ENCODE measurements around the gene GAS2.

Gene GAS2

GRCh38 chr11:22690871-22691270 lies 24.5 kb downstream of the GAS2 start:
- Mint-ChIP-seq H3K27ac (no peak overlapping the region), H3K27me3 (ENCODE audit: low read depth) (no peaks in the 10 kb centered on the region), H3K4me1 (ENCODE audit: low read depth) (peaks cover 4% of the 10 kb centered on the region), H3K4me3 (no peak overlapping the region), H3K9me3 (no peaks in the 10 kb centered on the region), H3K36me3 (ENCODE audit: low read depth) (no peaks in the 10 kb centered on the region)

- Mint-ChIP-seq H3K27ac (no peak overlapping the region), H3K9me3 (no peaks in the 10 kb centered on the region), H3K4me1 (ENCODE audit: low read depth) (peaks cover 8% of the 10 kb centered on the region), H3K27me3 (ENCODE audit: low read depth) (no peaks in the 10 kb centered on the region), H3K36me3 (ENCODE audit: low read depth) (no peaks in the 10 kb centered on the region), H3K4me3 (no peak overlapping the region)
Measured at GRCh38 chr11:22699388-22699787, 33.0 kb downstream of the GAS2 start.

- Mint-ChIP-seq H3K4me3 (no peak overlapping the region), H3K27ac (no peak overlapping the region), H3K36me3 (ENCODE audit: low read depth) (no peaks in the 10 kb centered on the region), H3K27me3 (ENCODE audit: low read depth) (no peaks in the 10 kb centered on the region), H3K9me3 (peaks cover 3% of the 10 kb centered on the region), H3K4me1 (ENCODE audit: low read depth) (peaks cover 8% of the 10 kb centered on the region)
Measured at GRCh38 chr11:22702031-22702430, 35.6 kb downstream of the GAS2 start.

GRCh38 chr11:22703040-22703439 lies 36.6 kb downstream of the GAS2 start:
- Mint-ChIP-seq H3K36me3 (ENCODE audit: low read depth) (no peaks in the 10 kb centered on the region), H3K27me3 (ENCODE audit: low read depth) (no peaks in the 10 kb centered on the region), H3K4me1 (ENCODE audit: low read depth) (peaks cover 8% of the 10 kb centered on the region), H3K4me3 (no peak overlapping the region), H3K9me3 (peaks cover 3% of the 10 kb centered on the region), H3K27ac (peak overlapping the region; percentile 41)

GRCh38 chr11:22703591-22703990 lies 37.2 kb downstream of the GAS2 start:
- Mint-ChIP-seq H3K27ac (no peak overlapping the region), H3K4me3 (no peak overlapping the region), H3K4me1 (ENCODE audit: low read depth) (peaks cover 8% of the 10 kb centered on the region), H3K27me3 (ENCODE audit: low read depth) (no peaks in the 10 kb centered on the region), H3K9me3 (peaks cover 4% of the 10 kb centered on the region), H3K36me3 (ENCODE audit: low read depth) (no peaks in the 10 kb centered on the region)

GRCh38 chr11:22707119-22707899 lies 40.9 kb downstream of the GAS2 start:
- H3K4me1 Mint-ChIP-seq (ENCODE audit: low read depth), result peaks cover 6% of the 10 kb centered on the region
- H3K27ac Mint-ChIP-seq, result no peak overlapping the region
- H3K4me3 Mint-ChIP-seq, result no peak overlapping the region
- H3K27me3 Mint-ChIP-seq (ENCODE audit: low read depth), result no peaks in the 10 kb centered on the region
- H3K9me3 Mint-ChIP-seq, result peaks cover 7% of the 10 kb centered on the region
- no peaks in the 10 kb centered on the region for H3K36me3 Mint-ChIP-seq (ENCODE audit: low read depth)

- no peak overlapping the region for H3K4me3 Mint-ChIP-seq
- no peaks in the 10 kb centered on the region for H3K4me1 Mint-ChIP-seq (ENCODE audit: low read depth)
- no peaks in the 10 kb centered on the region for H3K27me3 Mint-ChIP-seq (ENCODE audit: low read depth)
- no peaks in the 10 kb centered on the region for H3K36me3 Mint-ChIP-seq (ENCODE audit: low read depth)
- peaks cover 11% of the 10 kb centered on the region for H3K9me3 Mint-ChIP-seq
- H3K27ac Mint-ChIP-seq, result no peak overlapping the region
Measured at GRCh38 chr11:22711071-22711770, 44.8 kb downstream of the GAS2 start.

GRCh38 chr11:22711880-22712279 lies 45.5 kb downstream of the GAS2 start:
- no peaks in the 10 kb centered on the region for H3K27me3 Mint-ChIP-seq (ENCODE audit: low read depth)
- H3K27ac Mint-ChIP-seq, result no peak overlapping the region
- no peaks in the 10 kb centered on the region for H3K36me3 Mint-ChIP-seq (ENCODE audit: low read depth)
- H3K9me3 Mint-ChIP-seq, result peaks cover 9% of the 10 kb centered on the region
- H3K4me1 Mint-ChIP-seq (ENCODE audit: low read depth), result no peaks in the 10 kb centered on the region
- H3K4me3 Mint-ChIP-seq, result no peak overlapping the region

GRCh38 chr11:22713336-22713735 lies 46.9 kb downstream of the GAS2 start:
- Mint-ChIP-seq H3K9me3 (peaks cover 8% of the 10 kb centered on the region), H3K27me3 (ENCODE audit: low read depth) (no peaks in the 10 kb centered on the region), H3K4me1 (ENCODE audit: low read depth) (no peaks in the 10 kb centered on the region), H3K36me3 (ENCODE audit: low read depth) (no peaks in the 10 kb centered on the region), H3K27ac (no peak overlapping the region), H3K4me3 (no peak overlapping the region)

GRCh38 chr11:22715971-22716370 lies 49.6 kb downstream of the GAS2 start:
- Mint-ChIP-seq H3K36me3 (ENCODE audit: low read depth) (no peaks in the 10 kb centered on the region), H3K27me3 (ENCODE audit: low read depth) (no peaks in the 10 kb centered on the region), H3K27ac (no peak overlapping the region), H3K9me3 (peaks cover 4% of the 10 kb centered on the region), H3K4me1 (ENCODE audit: low read depth) (no peaks in the 10 kb centered on the region), H3K4me3 (no peak overlapping the region)

- no peak overlapping the region for H3K4me3 Mint-ChIP-seq
- no peaks in the 10 kb centered on the region for H3K27me3 Mint-ChIP-seq (ENCODE audit: low read depth)
- H3K4me1 Mint-ChIP-seq (ENCODE audit: low read depth), result no peaks in the 10 kb centered on the region
- H3K36me3 Mint-ChIP-seq (ENCODE audit: low read depth), result no peaks in the 10 kb centered on the region
- H3K9me3 Mint-ChIP-seq, result no peaks in the 10 kb centered on the region
- H3K27ac Mint-ChIP-seq, result no peak overlapping the region
Measured at GRCh38 chr11:22720457-22720856, 54.0 kb downstream of the GAS2 start.

- Mint-ChIP-seq H3K27ac (no peak overlapping the region), H3K4me3 (no peak overlapping the region), H3K4me1 (ENCODE audit: low read depth) (no peaks in the 10 kb centered on the region), H3K36me3 (ENCODE audit: low read depth) (no peaks in the 10 kb centered on the region), H3K9me3 (no peaks in the 10 kb centered on the region), H3K27me3 (ENCODE audit: low read depth) (no peaks in the 10 kb centered on the region)
Measured at GRCh38 chr11:22723274-22723673, 56.9 kb downstream of the GAS2 start.

GRCh38 chr11:22725079-22725478 lies 58.7 kb downstream of the GAS2 start:
- no peak overlapping the region for H3K27ac Mint-ChIP-seq
- no peaks in the 10 kb centered on the region for H3K36me3 Mint-ChIP-seq (ENCODE audit: low read depth)
- H3K4me1 Mint-ChIP-seq (ENCODE audit: low read depth), result no peaks in the 10 kb centered on the region
- H3K4me3 Mint-ChIP-seq, result no peak overlapping the region
- H3K27me3 Mint-ChIP-seq (ENCODE audit: low read depth), result no peaks in the 10 kb centered on the region
- no peaks in the 10 kb centered on the region for H3K9me3 Mint-ChIP-seq

GRCh38 chr11:22728600-22729389 lies 62.4 kb downstream of the GAS2 start:
- H3K36me3 Mint-ChIP-seq (ENCODE audit: low read depth), result no peaks in the 10 kb centered on the region
- no peak overlapping the region for H3K4me3 Mint-ChIP-seq
- H3K27me3 Mint-ChIP-seq (ENCODE audit: low read depth), result peaks cover 5% of the 10 kb centered on the region
- H3K9me3 Mint-ChIP-seq, result no peaks in the 10 kb centered on the region
- H3K4me1 Mint-ChIP-seq (ENCODE audit: low read depth), result no peaks in the 10 kb centered on the region
- H3K27ac Mint-ChIP-seq, result no peak overlapping the region

- no peak overlapping the region for H3K4me3 Mint-ChIP-seq
- H3K27me3 Mint-ChIP-seq (ENCODE audit: low read depth), result peaks cover 5% of the 10 kb centered on the region
- no peaks in the 10 kb centered on the region for H3K9me3 Mint-ChIP-seq
- no peak overlapping the region for H3K27ac Mint-ChIP-seq
- no peaks in the 10 kb centered on the region for H3K4me1 Mint-ChIP-seq (ENCODE audit: low read depth)
- no peaks in the 10 kb centered on the region for H3K36me3 Mint-ChIP-seq (ENCODE audit: low read depth)
Measured at GRCh38 chr11:22730319-22730718, 63.9 kb downstream of the GAS2 start.

All from T-helper 1 cell treated with Interleukin-12 subunit alpha and Interleukin-12 subunit beta and Interleukin-4 antibody, amounts not matched to agents 30 μg/mL and 1 μg/mL, for 36 hours (primary cell).